H7 (cell line): ENCODE measurements around the gene COLEC11. TPM values are rescaled to one million over a fixed set of nuclear protein-coding genes. Genes with fewer than 3 reads are reported as not detected.

ENCODE experiments used
- DNase-seq: peaks from one replicate; pipeline ENCODE4 v3.0.0; 2012
- H3K27me3 ChIP-seq: 2 replicates; pipeline ENCODE4 v1.6.0; 2011; ENCODE audit warnings: mild to moderate bottlenecking, low read length; ENCODE audit not compliant: control insufficient read depth, insufficient read depth
- H3K36me3 ChIP-seq: replicated peaks from 2 replicates; pipeline ENCODE4 v1.5.1; 2011; ENCODE audit warnings: low read length; ENCODE audit not compliant: control insufficient read depth, insufficient read depth
- H3K4me3 ChIP-seq: 2 replicates; pipeline ENCODE4 v1.5.1; 2011; ENCODE audit warnings: low read depth, mild to moderate bottlenecking, control low read depth, low read length, moderate library complexity; ENCODE audit not compliant: insufficient read depth
- total RNA-seq: library from RNA; depleted of rRNA; stranded (reverse); fragments of >200 nt; shearing (Covaris generic); gene quantifications from 2 replicates; pipeline ENCODE4 v1.2.3, GENCODE V29; 2014

The COLEC11 gene
- total RNA-seq, 1 experiment from 2014 or later, result not detected

- H3K4me3 ChIP-seq, result no peak overlapping the region
- no peak for DNase-seq
- H3K36me3 ChIP-seq, result no peaks in the 10 kb centered on the region
- no peaks in the 10 kb centered on the region for H3K27me3 ChIP-seq
Observed at GRCh38 chr2:3664118-3664517, 69.2 kb downstream of the COLEC11 start.

GRCh38 chr2:3664925-3665324, 70.0 kb downstream of the COLEC11 start:
- no peak for DNase-seq
- no peak overlapping the region for H3K4me3 ChIP-seq
- H3K36me3 ChIP-seq, result no peaks in the 10 kb centered on the region
- H3K27me3 ChIP-seq, result no peaks in the 10 kb centered on the region

GRCh38 chr2:3665886-3666612, 71.1 kb downstream of the COLEC11 start:
- H3K36me3 ChIP-seq, result no peaks in the 10 kb centered on the region
- H3K4me3 ChIP-seq, result no peak overlapping the region
- no peak for DNase-seq
- no peaks in the 10 kb centered on the region for H3K27me3 ChIP-seq

- H3K36me3 ChIP-seq, result no peaks in the 10 kb centered on the region
- DNase-seq, result no peak
- H3K4me3 ChIP-seq, result no peak overlapping the region
- no peaks in the 10 kb centered on the region for H3K27me3 ChIP-seq
Observed at GRCh38 chr2:3666613-3666975, 71.7 kb downstream of the COLEC11 start.

- DNase-seq, result no peak
Observed at GRCh38 chr2:3667151-3667631, 72.3 kb downstream of the COLEC11 start.

GRCh38 chr2:3669656-3670055, 74.7 kb downstream of the COLEC11 start:
- peak; percentile 26 for DNase-seq
- Histone ChIP-seq H3K27me3 (no peaks in the 10 kb centered on the region), H3K36me3 (no peaks in the 10 kb centered on the region), H3K4me3 (no peak overlapping the region)

More at GRCh38 chr2:3667151-3667631, 72.3 kb downstream of the COLEC11 start:
- Histone ChIP-seq H3K4me3 (no peak overlapping the region), H3K27me3 (no peaks in the 10 kb centered on the region), H3K36me3 (no peaks in the 10 kb centered on the region)

GRCh38 chr2:3670376-3670775, 75.5 kb downstream of the COLEC11 start:
- H3K4me3 ChIP-seq, result no peak overlapping the region
- H3K27me3 ChIP-seq, result no peaks in the 10 kb centered on the region
- DNase-seq, result no peak
- no peaks in the 10 kb centered on the region for H3K36me3 ChIP-seq

GRCh38 chr2:3670941-3671340, 76.0 kb downstream of the COLEC11 start:
- Histone ChIP-seq H3K27me3 (no peaks in the 10 kb centered on the region), H3K36me3 (no peaks in the 10 kb centered on the region), H3K4me3 (no peak overlapping the region)
- DNase-seq, result no peak

GRCh38 chr2:3672861-3673678, 78.2 kb downstream of the COLEC11 start:
- DNase-seq, result no peak
- no peaks in the 10 kb centered on the region for H3K36me3 ChIP-seq
- no peaks in the 10 kb centered on the region for H3K27me3 ChIP-seq
- no peak overlapping the region for H3K4me3 ChIP-seq

- no peak for DNase-seq
- no peaks in the 10 kb centered on the region for H3K27me3 ChIP-seq
- H3K36me3 ChIP-seq, result no peaks in the 10 kb centered on the region
- H3K4me3 ChIP-seq, result no peak overlapping the region
Observed at GRCh38 chr2:3674066-3674845, 79.3 kb downstream of the COLEC11 start.

GRCh38 chr2:3675687-3676086, 80.8 kb downstream of the COLEC11 start:
- Histone ChIP-seq H3K36me3 (no peaks in the 10 kb centered on the region), H3K4me3 (no peak overlapping the region), H3K27me3 (no peaks in the 10 kb centered on the region)
- DNase-seq, result no peak

GRCh38 chr2:3677436-3677835, 82.5 kb downstream of the COLEC11 start:
- Histone ChIP-seq H3K27me3 (no peaks in the 10 kb centered on the region), H3K36me3 (no peaks in the 10 kb centered on the region), H3K4me3 (no peak overlapping the region)
- no peak for DNase-seq

- H3K36me3 ChIP-seq, result no peaks in the 10 kb centered on the region
Observed at GRCh38 chr2:3678212-3678611, 83.3 kb downstream of the COLEC11 start.

GRCh38 chr2:3679180-3679579, 84.3 kb downstream of the COLEC11 start:
- Histone ChIP-seq H3K27me3 (no peaks in the 10 kb centered on the region), H3K4me3 (no peak overlapping the region)

More at GRCh38 chr2:3678212-3678611, 83.3 kb downstream of the COLEC11 start:
- Histone ChIP-seq H3K4me3 (no peak overlapping the region), H3K27me3 (no peaks in the 10 kb centered on the region)
- DNase-seq, result no peak

More at GRCh38 chr2:3679180-3679579, 84.3 kb downstream of the COLEC11 start:
- no peak for DNase-seq
- no peaks in the 10 kb centered on the region for H3K36me3 ChIP-seq
